Measurements from ENCODE around the gene ZNF106.

The ZNF106 gene

GRCh38 chr15:42378011-42378410 is 112.9 kb downstream of the ZNF106 start:
- peaks cover 4% of the 10 kb centered on the region for H3K9me3 Mint-ChIP-seq
- DNase-seq, result no peak
- no peak overlapping the region for H3K27ac Mint-ChIP-seq
- peaks cover 1% of the 10 kb centered on the region for H3K36me3 Mint-ChIP-seq
- CTCF ChIA-PET, result interaction anchor here (0.6 kb wide), 1 partner anchor 99 kb away, joined by 3 read pairs; no protein-coding TSS in a partner anchor
- H3K27me3 Mint-ChIP-seq, result no peaks in the 10 kb centered on the region
- H3K4me1 Mint-ChIP-seq, result no peaks in the 10 kb centered on the region
- H3K4me3 Mint-ChIP-seq, result no peak overlapping the region

- DNase-seq, result no peak
- H3K27me3 Mint-ChIP-seq, result no peaks in the 10 kb centered on the region
- H3K27ac Mint-ChIP-seq, result no peak overlapping the region
- H3K4me3 Mint-ChIP-seq, result no peak overlapping the region
- no peaks in the 10 kb centered on the region for H3K4me1 Mint-ChIP-seq
- peaks cover 4% of the 10 kb centered on the region for H3K9me3 Mint-ChIP-seq
- peaks cover 1% of the 10 kb centered on the region for H3K36me3 Mint-ChIP-seq
- CTCF ChIA-PET, result interaction anchor here (0.6 to 1.5 kb wide), 3 partner anchors 9 to 330 kb away, joined by 3 to 4 read pairs (median 3); no protein-coding TSS in a partner anchor
Measured at GRCh38 chr15:42375941-42376340, 115.0 kb downstream of the ZNF106 start.

GRCh38 chr15:42375252-42375651 is 115.7 kb downstream of the ZNF106 start:
- H3K4me1 Mint-ChIP-seq, result no peaks in the 10 kb centered on the region
- no peak overlapping the region for H3K4me3 Mint-ChIP-seq
- H3K9me3 Mint-ChIP-seq, result peaks cover 4% of the 10 kb centered on the region
- H3K27me3 Mint-ChIP-seq, result no peaks in the 10 kb centered on the region
- peaks cover 1% of the 10 kb centered on the region for H3K36me3 Mint-ChIP-seq
- CTCF ChIA-PET, result interaction anchor here (1.5 to 1.7 kb wide), 2 partner anchors 8 to 10 kb away, joined by 4 to 5 read pairs; no protein-coding TSS in a partner anchor
- no peak overlapping the region for H3K27ac Mint-ChIP-seq
- no peak for DNase-seq

- peaks cover 1% of the 10 kb centered on the region for H3K36me3 Mint-ChIP-seq
- H3K9me3 Mint-ChIP-seq, result peaks cover 4% of the 10 kb centered on the region
- H3K27ac Mint-ChIP-seq, result no peak overlapping the region
- H3K4me1 Mint-ChIP-seq, result no peaks in the 10 kb centered on the region
- CTCF ChIA-PET, result interaction anchor here (1.7 kb wide), 1 partner anchor 10 kb away, joined by 5 read pairs; no protein-coding TSS in a partner anchor
- no peak for DNase-seq
- H3K27me3 Mint-ChIP-seq, result no peaks in the 10 kb centered on the region
- no peak overlapping the region for H3K4me3 Mint-ChIP-seq
Measured at GRCh38 chr15:42374810-42375209, 116.1 kb downstream of the ZNF106 start.

- Mint-ChIP-seq H3K27me3 (peaks cover 5% of the 10 kb centered on the region), H3K4me1 (no peaks in the 10 kb centered on the region), H3K27ac (no peak overlapping the region), H3K4me3 (no peak overlapping the region), H3K36me3 (peaks cover 1% of the 10 kb centered on the region), H3K9me3 (peaks cover 4% of the 10 kb centered on the region)
- DNase-seq, result no peak
- CTCF ChIA-PET, result interaction anchor here (1.7 kb wide), 1 partner anchor 11 kb away, joined by 5 read pairs; no protein-coding TSS in a partner anchor
Measured at GRCh38 chr15:42373936-42374335, 117.0 kb downstream of the ZNF106 start.

- Mint-ChIP-seq H3K27me3 (peaks cover 5% of the 10 kb centered on the region), H3K9me3 (peaks cover 2% of the 10 kb centered on the region), H3K4me1 (no peaks in the 10 kb centered on the region), H3K36me3 (no peaks in the 10 kb centered on the region), H3K27ac (no peak overlapping the region), H3K4me3 (no peak overlapping the region)
- no peak for DNase-seq
- CTCF ChIA-PET, result no interaction called here
Measured at GRCh38 chr15:42373274-42373673, 117.7 kb downstream of the ZNF106 start.

GRCh38 chr15:42371096-42371495 is 119.8 kb downstream of the ZNF106 start:
- H3K27ac Mint-ChIP-seq, result no peak overlapping the region
- no peak overlapping the region for H3K4me3 Mint-ChIP-seq
- peaks cover 5% of the 10 kb centered on the region for H3K27me3 Mint-ChIP-seq
- no peaks in the 10 kb centered on the region for H3K9me3 Mint-ChIP-seq
- H3K4me1 Mint-ChIP-seq, result no peaks in the 10 kb centered on the region
- CTCF ChIA-PET, result interaction anchor here (1.5 kb wide), 1 partner anchor 12 kb away, joined by 3 read pairs; the partner anchor contains the start of gene CAPN3
- DNase-seq, result no peak
- H3K36me3 Mint-ChIP-seq, result no peaks in the 10 kb centered on the region

GRCh38 chr15:42368096-42368495 is 122.8 kb downstream of the ZNF106 start:
- H3K4me3 Mint-ChIP-seq, result no peak overlapping the region
- no peak for DNase-seq
- no peaks in the 10 kb centered on the region for H3K9me3 Mint-ChIP-seq
- peaks cover 5% of the 10 kb centered on the region for H3K27me3 Mint-ChIP-seq
- H3K36me3 Mint-ChIP-seq, result no peaks in the 10 kb centered on the region
- H3K27ac Mint-ChIP-seq, result no peak overlapping the region
- H3K4me1 Mint-ChIP-seq, result no peaks in the 10 kb centered on the region
- CTCF ChIA-PET, result interaction anchor here (1.4 kb wide), 1 partner anchor 17 kb away, joined by 4 read pairs; no protein-coding TSS in a partner anchor

GRCh38 chr15:42367041-42367440 is 123.9 kb downstream of the ZNF106 start:
- no peak overlapping the region for H3K4me3 Mint-ChIP-seq
- H3K27me3 Mint-ChIP-seq, result peaks cover 5% of the 10 kb centered on the region
- no peaks in the 10 kb centered on the region for H3K36me3 Mint-ChIP-seq
- H3K4me1 Mint-ChIP-seq, result no peaks in the 10 kb centered on the region
- CTCF ChIA-PET, result interaction anchor here (1.1 kb wide), 1 partner anchor 9 kb away, joined by 4 read pairs; no protein-coding TSS in a partner anchor
- no peak overlapping the region for H3K27ac Mint-ChIP-seq
- no peaks in the 10 kb centered on the region for H3K9me3 Mint-ChIP-seq
- DNase-seq, result no peak

- CTCF ChIA-PET, result interaction anchor here (1.0 kb wide), 1 partner anchor 18 kb away, joined by 3 read pairs; no protein-coding TSS in a partner anchor
- H3K27me3 Mint-ChIP-seq, result peaks cover 5% of the 10 kb centered on the region
- H3K9me3 Mint-ChIP-seq, result no peaks in the 10 kb centered on the region
- H3K4me1 Mint-ChIP-seq, result peaks cover 4% of the 10 kb centered on the region
- no peak overlapping the region for H3K27ac Mint-ChIP-seq
- H3K36me3 Mint-ChIP-seq, result no peaks in the 10 kb centered on the region
- H3K4me3 Mint-ChIP-seq, result no peak overlapping the region
- DNase-seq, result no peak
Measured at GRCh38 chr15:42365921-42366550, 124.9 kb downstream of the ZNF106 start.

GRCh38 chr15:42364529-42364928 is 126.4 kb downstream of the ZNF106 start:
- CTCF ChIA-PET, result no interaction called here
- H3K4me1 Mint-ChIP-seq, result peaks cover 4% of the 10 kb centered on the region

GRCh38 chr15:42363942-42364341 is 127.0 kb downstream of the ZNF106 start:
- peaks cover 4% of the 10 kb centered on the region for H3K4me1 Mint-ChIP-seq
- CTCF ChIA-PET, result no interaction called here
- no peak overlapping the region for H3K4me3 Mint-ChIP-seq
- no peak overlapping the region for H3K27ac Mint-ChIP-seq
- no peaks in the 10 kb centered on the region for H3K36me3 Mint-ChIP-seq
- H3K27me3 Mint-ChIP-seq, result no peaks in the 10 kb centered on the region
- no peaks in the 10 kb centered on the region for H3K9me3 Mint-ChIP-seq
- DNase-seq, result no peak

More at GRCh38 chr15:42364529-42364928, 126.4 kb downstream of the ZNF106 start:
- DNase-seq, result no peak
- Mint-ChIP-seq H3K27ac (no peak overlapping the region), H3K4me3 (no peak overlapping the region), H3K27me3 (peaks cover 5% of the 10 kb centered on the region), H3K36me3 (no peaks in the 10 kb centered on the region), H3K9me3 (no peaks in the 10 kb centered on the region)

- CTCF ChIA-PET, result no interaction called here
- no peak overlapping the region for H3K4me3 Mint-ChIP-seq
- no peaks in the 10 kb centered on the region for H3K9me3 Mint-ChIP-seq
- H3K27ac Mint-ChIP-seq, result no peak overlapping the region
- H3K4me1 Mint-ChIP-seq, result peaks cover 4% of the 10 kb centered on the region
- DNase-seq, result no peak
- H3K36me3 Mint-ChIP-seq, result no peaks in the 10 kb centered on the region
- no peaks in the 10 kb centered on the region for H3K27me3 Mint-ChIP-seq
Measured at GRCh38 chr15:42363487-42363886, 127.5 kb downstream of the ZNF106 start.
